ENCODE measurements around the gene ATRAID. TPM values are rescaled to one million over a fixed set of nuclear protein-coding genes. Genes with fewer than 3 reads are reported as not detected.

The ATRAID gene
- total and polyA plus RNA-seq, 10 donors = 59.2 to 300 (median 102) TPM

- H3K36me3 ChIP-seq = peaks cover 6 to 66% (median 59%) of the 10 kb centered on the region in 6 donors
- H3K9me3 ChIP-seq = no peaks in the 10 kb centered on the region
- H3K27ac ChIP-seq = no peak overlapping the region
- 90 to 96% (median 91%) methylated on average over 18 to 19 of the region's 19 CpGs for WGBS, 5 donors
- DNase-seq = no peak
- intact Hi-C loops (cut with DNase I; ENCODE audit: low total_unique reads) = no loop called here
- no peaks in the 10 kb centered on the region for H3K4me1 ChIP-seq
- TF ChIP-seq POLR2AphosphoS5 (IDR thresholded peaks at IDR 0.05) (no peak), POLR2A (IDR thresholded peaks at IDR 0.05) (no peak)
- TF ChIP-seq, protein P1, sequence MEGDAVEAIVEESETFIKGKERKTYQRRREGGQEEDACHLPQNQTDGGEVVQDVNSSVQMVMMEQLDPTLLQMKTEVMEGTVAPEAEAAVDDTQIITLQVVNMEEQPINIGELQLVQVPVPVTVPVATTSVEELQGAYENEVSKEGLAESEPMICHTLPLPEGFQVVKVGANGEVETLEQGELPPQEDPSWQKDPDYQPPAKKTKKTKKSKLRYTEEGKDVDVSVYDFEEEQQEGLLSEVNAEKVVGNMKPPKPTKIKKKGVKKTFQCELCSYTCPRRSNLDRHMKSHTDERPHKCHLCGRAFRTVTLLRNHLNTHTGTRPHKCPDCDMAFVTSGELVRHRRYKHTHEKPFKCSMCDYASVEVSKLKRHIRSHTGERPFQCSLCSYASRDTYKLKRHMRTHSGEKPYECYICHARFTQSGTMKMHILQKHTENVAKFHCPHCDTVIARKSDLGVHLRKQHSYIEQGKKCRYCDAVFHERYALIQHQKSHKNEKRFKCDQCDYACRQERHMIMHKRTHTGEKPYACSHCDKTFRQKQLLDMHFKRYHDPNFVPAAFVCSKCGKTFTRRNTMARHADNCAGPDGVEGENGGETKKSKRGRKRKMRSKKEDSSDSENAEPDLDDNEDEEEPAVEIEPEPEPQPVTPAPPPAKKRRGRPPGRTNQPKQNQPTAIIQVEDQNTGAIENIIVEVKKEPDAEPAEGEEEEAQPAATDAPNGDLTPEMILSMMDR (IDR thresholded peaks at IDR 0.05 in 8 of 11, conservative IDR thresholded peaks at IDR 0.05 in 3 of 11) = no peak
- H3K27me3 ChIP-seq (replicated peaks in 1 of 7) = no peaks in the 10 kb centered on the region
- H3K4me3 ChIP-seq = no peak overlapping the region
Measured at GRCh38 chr2:27243391-27244130, 31.7 kb downstream of the ATRAID start.

- peaks cover 2 to 50% (median 44%) of the 10 kb centered on the region in 6 donors for H3K36me3 ChIP-seq
- H3K27me3 ChIP-seq (replicated peaks in 1 of 7) = peaks cover 0 to 4% (median under 1%) of the 10 kb centered on the region in 7 donors
- peaks cover 2 to 4% (median 4%) of the 10 kb centered on the region in 6 donors for H3K4me1 ChIP-seq
- H3K4me3 ChIP-seq = no peak overlapping the region
- H3K27ac ChIP-seq = no peak overlapping the region
- intact Hi-C loops (cut with DNase I; ENCODE audit: low total_unique reads) = no loop called here
- no peak for TF ChIP-seq POLR2A (IDR thresholded peaks at IDR 0.05)
- TF ChIP-seq, protein P1 (IDR thresholded peaks at IDR 0.05 in 8 of 11, conservative IDR thresholded peaks at IDR 0.05 in 3 of 11) = no peak
- TF ChIP-seq POLR2AphosphoS5 (IDR thresholded peaks at IDR 0.05) = no peak
- WGBS, 5 donors = 84 to 92% (median 86%) methylated on average over 10 of the region's 10 CpGs
- DNase-seq = no peak
- H3K9me3 ChIP-seq = no peaks in the 10 kb centered on the region
Measured at GRCh38 chr2:27245116-27245515, 33.3 kb downstream of the ATRAID start.

- Histone ChIP-seq H3K36me3 (peaks cover 2 to 45% (median 39%) of the 10 kb centered on the region in 6 donors), H3K27me3 (replicated peaks in 1 of 7) (peaks cover 0 to 9% (median 3%) of the 10 kb centered on the region in 7 donors), H3K27ac (no peak overlapping the region), H3K9me3 (no peaks in the 10 kb centered on the region), H3K4me1 (peaks cover 4 to 9% (median 8%) of the 10 kb centered on the region in 6 donors), H3K4me3 (no peak overlapping the region)
- intact Hi-C loops (cut with DNase I; ENCODE audit: low total_unique reads) = no loop called here
- WGBS, 5 donors = 83 to 92% (median 88%) methylated on average over 4 of the region's 4 CpGs
- TF ChIP-seq, protein P1 (IDR thresholded peaks at IDR 0.05 in 8 of 11, conservative IDR thresholded peaks at IDR 0.05 in 3 of 11) = no peak
- TF ChIP-seq POLR2AphosphoS5 (IDR thresholded peaks at IDR 0.05) (no peak), POLR2A (IDR thresholded peaks at IDR 0.05) (no peak)
- no peak for DNase-seq
Measured at GRCh38 chr2:27245626-27246025, 33.8 kb downstream of the ATRAID start.

- Histone ChIP-seq H3K27me3 (replicated peaks in 1 of 7) (peaks cover 0 to 22% (median 3%) of the 10 kb centered on the region in 7 donors), H3K4me1 (peaks cover 4 to 10% (median 8%) of the 10 kb centered on the region in 6 donors), H3K4me3 (no peak overlapping the region), H3K9me3 (no peaks in the 10 kb centered on the region), H3K36me3 (peaks cover 0 to 22% (median 16%) of the 10 kb centered on the region in 6 donors), H3K27ac (no peak overlapping the region)
- no peak for DNase-seq
- TF ChIP-seq POLR2A (IDR thresholded peaks at IDR 0.05) (no peak), POLR2AphosphoS5 (IDR thresholded peaks at IDR 0.05) (no peak)
- TF ChIP-seq, protein P1 (IDR thresholded peaks at IDR 0.05 in 8 of 11, conservative IDR thresholded peaks at IDR 0.05 in 3 of 11) = no peak
- 67 to 94% (median 83%) methylated on average over 4 of the region's 4 CpGs for WGBS, 5 donors
- intact Hi-C loops (cut with DNase I; ENCODE audit: low total_unique reads) = no loop called here
Measured at GRCh38 chr2:27247893-27248292, 36.1 kb downstream of the ATRAID start.
